Measurements from ENCODE around the gene ABHD15.

DNA sequence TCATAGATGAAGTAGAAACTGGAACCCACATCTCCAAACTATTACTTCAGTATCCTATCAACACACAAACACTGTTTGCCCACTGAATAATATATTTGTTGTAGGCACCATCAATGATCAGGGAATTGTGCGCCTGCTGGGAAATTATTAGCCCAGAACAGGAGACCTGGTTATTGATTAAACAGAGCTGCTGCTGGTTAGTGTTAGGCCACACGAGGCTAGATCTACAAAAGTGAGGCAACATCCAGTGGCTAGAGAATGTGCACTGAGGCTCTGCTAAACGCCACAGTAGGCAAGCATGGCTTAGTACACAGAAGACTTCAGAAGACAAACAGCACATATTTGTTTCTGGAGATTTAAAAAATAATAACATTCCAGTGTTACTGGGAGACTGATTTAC lies 11.0 kb downstream of the ABHD15 start:
- no peak for TF ChIP-seq CTCF (IDR thresholded peaks at IDR 0.05)
- no peak for TF ChIP-seq POLR2A (IDR thresholded peaks at IDR 0.05)
